NCI-H510A (cell line): ENCODE results near the gene ICA1L.

ENCODE experiments used
- DNase-seq: peaks from one replicate; lab custom pipeline; 2025; lab: John Stamatoyannopoulos, UW

Gene ICA1L

DNA sequence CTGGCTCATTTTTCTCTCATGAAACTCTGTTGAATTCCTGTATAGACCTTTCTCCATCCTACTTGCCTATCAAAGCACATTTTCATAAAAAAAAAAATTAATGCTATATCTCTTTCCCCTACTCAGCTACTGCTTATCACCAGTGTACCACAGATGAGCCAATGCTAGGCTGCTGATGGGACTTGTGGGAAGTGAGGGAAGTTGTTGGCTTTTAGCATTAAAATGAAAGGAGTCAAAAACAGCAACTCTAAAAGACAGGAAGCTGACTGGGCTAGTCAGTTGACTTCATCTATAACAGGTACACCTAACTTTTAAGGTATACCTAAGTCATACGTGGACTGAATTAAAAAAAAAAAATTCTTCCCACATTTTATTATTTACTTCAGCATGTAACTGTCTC lies 134.7 kb downstream of the ICA1L start:
- DNase-seq = no peak

DNA sequence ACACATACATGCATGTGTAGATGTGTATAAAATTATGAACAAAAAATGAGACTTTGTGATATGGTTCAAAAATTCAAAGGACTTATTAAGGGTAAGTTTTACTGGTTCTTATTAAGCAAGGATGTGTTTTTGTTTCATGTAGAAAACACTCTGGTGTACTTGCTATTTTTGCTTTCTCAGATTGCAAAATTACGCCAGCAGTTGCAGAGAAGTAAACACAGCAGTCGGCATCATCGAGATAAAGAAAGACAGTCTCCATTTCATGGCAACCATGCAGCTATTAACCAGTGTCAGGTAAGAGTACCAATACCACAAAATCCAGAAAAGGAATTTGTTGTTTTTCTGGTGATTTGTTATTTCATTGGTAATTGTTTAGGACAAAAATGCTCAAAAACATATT lies 145.5 kb downstream of the ICA1L start:
- no peak for DNase-seq

DNA sequence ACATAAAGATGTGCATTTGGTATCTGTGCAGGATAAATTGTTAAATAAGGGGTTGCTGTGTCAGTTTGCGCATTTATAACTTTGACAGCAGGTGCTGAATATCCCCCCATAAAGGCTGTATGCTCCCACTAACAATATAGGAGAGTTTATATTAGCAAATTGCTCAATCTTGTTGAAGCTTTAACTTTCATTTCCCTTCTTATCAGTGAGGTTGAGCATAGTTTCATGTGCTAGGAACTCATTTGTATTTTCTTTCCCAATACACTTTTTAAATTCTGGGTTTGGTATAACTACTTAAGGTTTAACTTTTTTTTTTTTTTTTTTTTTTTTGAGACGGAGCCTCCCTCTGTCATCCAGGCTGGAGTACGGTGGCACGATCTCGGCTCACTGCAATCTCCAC lies 147.8 kb downstream of the ICA1L start:
- no peak for DNase-seq
